OCI-LY1 (cell line): Measurements from ENCODE around the gene VPS45.

Experiments
- EZH2 ChIP-seq: fragments of 200-600 bp; sonication (generic), shearing (Covaris generic); IDR thresholded peaks from 2 replicates; pipeline ENCODE4 v1.8.0; 2017; ENCODE audit warnings: borderline replicate concordance, mixed run types, mild to moderate bottlenecking, antibody characterized with exemption, low read length, moderate library complexity, mixed read lengths
- TF ChIP-seq, protein P1 (sequence below): fragments of 200-600 bp; sonication (generic), shearing (Covaris generic); IDR thresholded peaks from 2 replicates; pipeline ENCODE4 v1.5.1; 2017; ENCODE audit warnings: mild to moderate bottlenecking, antibody characterized with exemption, low read length, moderate library complexity, mixed read lengths

DNA sequence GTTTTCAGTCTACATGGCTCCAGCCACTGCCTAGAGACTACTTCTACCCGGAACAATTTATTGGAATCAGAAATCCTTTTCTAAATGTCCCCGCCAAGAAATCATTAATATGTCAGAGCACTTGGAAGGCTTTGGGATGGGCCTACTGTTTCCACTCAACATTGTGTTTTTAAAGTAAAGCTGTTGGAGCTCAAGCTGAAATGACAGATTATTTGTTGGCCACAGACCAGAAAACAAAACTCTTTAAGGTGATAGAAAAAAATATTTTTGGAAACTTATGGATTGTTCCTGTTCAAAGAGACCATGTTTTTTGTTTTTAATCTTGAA lies 496 bp downstream of the VPS45 start:
- TF ChIP-seq, protein P1, sequence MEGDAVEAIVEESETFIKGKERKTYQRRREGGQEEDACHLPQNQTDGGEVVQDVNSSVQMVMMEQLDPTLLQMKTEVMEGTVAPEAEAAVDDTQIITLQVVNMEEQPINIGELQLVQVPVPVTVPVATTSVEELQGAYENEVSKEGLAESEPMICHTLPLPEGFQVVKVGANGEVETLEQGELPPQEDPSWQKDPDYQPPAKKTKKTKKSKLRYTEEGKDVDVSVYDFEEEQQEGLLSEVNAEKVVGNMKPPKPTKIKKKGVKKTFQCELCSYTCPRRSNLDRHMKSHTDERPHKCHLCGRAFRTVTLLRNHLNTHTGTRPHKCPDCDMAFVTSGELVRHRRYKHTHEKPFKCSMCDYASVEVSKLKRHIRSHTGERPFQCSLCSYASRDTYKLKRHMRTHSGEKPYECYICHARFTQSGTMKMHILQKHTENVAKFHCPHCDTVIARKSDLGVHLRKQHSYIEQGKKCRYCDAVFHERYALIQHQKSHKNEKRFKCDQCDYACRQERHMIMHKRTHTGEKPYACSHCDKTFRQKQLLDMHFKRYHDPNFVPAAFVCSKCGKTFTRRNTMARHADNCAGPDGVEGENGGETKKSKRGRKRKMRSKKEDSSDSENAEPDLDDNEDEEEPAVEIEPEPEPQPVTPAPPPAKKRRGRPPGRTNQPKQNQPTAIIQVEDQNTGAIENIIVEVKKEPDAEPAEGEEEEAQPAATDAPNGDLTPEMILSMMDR = no peak
- TF ChIP-seq EZH2 = no peak
